HepG2 (cell line): Measurements from ENCODE around the gene AAGAB. TPM values are rescaled to one million over a fixed set of nuclear protein-coding genes. Genes with fewer than 3 reads are reported as not detected.

Source experiments
- ATAC-seq: fragments of 200-7000 bp; cut with Tn5 transposase; 3 replicates; pipeline ENCODE4 v1.9.1; 2020; ENCODE audit warnings: mild to moderate bottlenecking, moderate library complexity
- BruUV-seq: library from RNA; stranded (reverse); fragments of 400-500 nt; replicated peaks from 2 replicates; lab custom pipeline; 2021; lab: Mats Ljungman, UMichigan
- CTCF ChIA-PET: fragments of 300-600 bp; formaldehyde crosslinking; extraction: SDS; loops from one replicate; lab custom pipeline; 2021; ENCODE audit warnings: low total read pairs, inconsistent platforms, low intra/inter-chr PET ratio; lab: Yijun Ruan, JAX
- POLR2A ChIA-PET: fragments of 350-600 bp; sonication (Branson Sonifier 250); formaldehyde crosslinking; loops from one replicate; lab custom pipeline; 2020; ENCODE audit warnings: antibody characterized with exemption, inconsistent platforms; lab: Yijun Ruan, JAX
- DNase-seq: peaks from one replicate; pipeline ENCODE4 v3.0.0-alpha.2; 2015; ENCODE audit warnings: low spot score
- FAIRE-seq: peaks from 3 replicates; lab custom pipeline; 2011; peaks lifted over from hg19 to GRCh38; lab: Jason Lieb, UNC
- H2AFZ ChIP-seq: one replicate; pipeline ENCODE4 v1.6.1; 2011; ENCODE audit warnings: low read length, inconsistent platforms
- H3K27ac ChIP-seq: fragments of 300-600 bp; 3 replicates; pipeline ENCODE4 v1.8.0; 2011; ENCODE audit warnings: mixed run types, mild to moderate bottlenecking, mixed read lengths, low read length, inconsistent platforms; ENCODE audit not compliant: insufficient read depth; ENCODE audit errors: extremely low read length
- H3K27me3 ChIP-seq, 2 experiments: fragments of 200-600 bp in 1 of 2; 2 replicates in 1 of 2; 3 replicates in 1 of 2; pipeline versions ENCODE4 v1.6.0 to v1.8.0; 2011; ENCODE audit warnings: low read length in 2 of 2, mild to moderate bottlenecking in 2 of 2, moderate library complexity in 2 of 2, inconsistent platforms in 1 of 2; ENCODE audit not compliant: insufficient read depth in 2 of 2, control insufficient read depth in 1 of 2
- H3K36me3 ChIP-seq, 2 experiments: fragments of 200-600 bp in 1 of 2; replicated peaks in 1 of 2; 2 replicates in 1 of 2; 3 replicates in 1 of 2; pipeline versions ENCODE4 v1.5.1 to v1.8.0; 2011; ENCODE audit warnings: low read length in 2 of 2, inconsistent platforms in 1 of 2; ENCODE audit not compliant: insufficient read depth in 2 of 2, control insufficient read depth in 1 of 2
- H3K4me1 ChIP-seq: 2 replicates; pipeline ENCODE4 v1.5.1; 2012; ENCODE audit warnings: low read length, inconsistent platforms; ENCODE audit not compliant: insufficient read depth
- H3K4me2 ChIP-seq: 2 replicates; pipeline ENCODE4 v1.6.0; 2011; ENCODE audit warnings: low read depth, low read length, inconsistent platforms
- H3K4me3 ChIP-seq, 3 experiments: fragments of 200-600 bp in 1 of 3; sonication (generic), shearing (Covaris generic) in 1 of 3; replicated peaks in 1 of 3; 2 replicates each; pipeline ENCODE4 v1.5.1; 2011 to 2016; ENCODE audit warnings: low read length in 3 of 3, inconsistent platforms in 2 of 3, low read depth in 2 of 3, mild to moderate bottlenecking in 2 of 3, control low read depth in 1 of 3, mixed read lengths in 1 of 3; ENCODE audit not compliant: insufficient read depth in 1 of 3
- H3K79me2 ChIP-seq: one replicate; pipeline ENCODE4 v1.6.1; 2011; ENCODE audit warnings: low read length, inconsistent platforms; ENCODE audit not compliant: insufficient read depth
- H3K9ac ChIP-seq: 2 replicates; pipeline ENCODE4 v1.6.0; 2011; ENCODE audit warnings: mild to moderate bottlenecking, low read depth, low read length, inconsistent platforms; ENCODE audit not compliant: insufficient read depth
- H3K9me3 ChIP-seq: 2 replicates; pipeline ENCODE4 v1.5.1; 2012; ENCODE audit warnings: mild to moderate bottlenecking, low read length
- H4K20me1 ChIP-seq: 2 replicates; pipeline ENCODE4 v1.6.0; 2011; ENCODE audit warnings: inconsistent platforms, mild to moderate bottlenecking, low read length, moderate library complexity; ENCODE audit not compliant: insufficient read depth
- HNF4G ChIP-seq, 2 experiments: sonication (generic) in 1 of 2; formaldehyde crosslinking in 1 of 2; IDR thresholded peaks; 2 replicates each; pipeline versions ENCODE4 v1.4.0 to v1.6.1; 2011 to 2020; ENCODE audit warnings: borderline replicate concordance in 2 of 2, low read depth in 2 of 2, mild to moderate bottlenecking in 2 of 2, low read length in 1 of 2, missing genetic modification reagents in 1 of 2, moderate library complexity in 1 of 2
- KAT8 ChIP-seq: IDR thresholded peaks from 2 replicates; pipeline ENCODE4 v1.6.1; 2016; ENCODE audit warnings: missing genetic modification reagents, missing compliant biosample characterization
- NFYB ChIP-seq: sonication (generic); formaldehyde crosslinking; IDR thresholded peaks from 2 replicates; pipeline ENCODE4 v1.4.0; 2020; ENCODE audit warnings: missing genetic modification reagents
- PCBP2 ChIP-seq: fragments of 200-400 bp; formaldehyde crosslinking; optimal IDR thresholded peaks from 2 replicates; pipeline ENCODE3; 2018; ENCODE audit warnings: low read length, low read depth; ENCODE audit not compliant: poor library complexity, severe bottlenecking
- SP1 ChIP-seq, 2 experiments: fragments of 450-650 bp in 1 of 2; sonication (generic) in 1 of 2; formaldehyde crosslinking in 1 of 2; IDR thresholded peaks; 2 replicates each; pipeline versions ENCODE4 v1.4.0 to v1.6.1; 2016 to 2020; ENCODE audit warnings: missing genetic modification reagents in 1 of 2
- TAF15 ChIP-seq: fragments of 200-400 bp; formaldehyde crosslinking; IDR thresholded peaks from one replicate; pipeline ENCODE4 v1.6.1; 2018; ENCODE audit warnings: mild to moderate bottlenecking, low read depth, low read length; ENCODE audit not compliant: poor library complexity, severe bottlenecking
- YEATS2 ChIP-seq: sonication (generic); formaldehyde crosslinking; IDR thresholded peaks from 2 replicates; pipeline ENCODE4 v1.4.0; 2020; ENCODE audit warnings: missing genetic modification reagents, borderline replicate concordance
- YY1 ChIP-seq: IDR thresholded peaks from 2 replicates; pipeline ENCODE4 v1.6.1; 2011; ENCODE audit warnings: low read length, low read depth, moderate library complexity, mild to moderate bottlenecking; ENCODE audit not compliant: insufficient read depth, insufficient replicate concordance
- ZNF121 ChIP-seq: sonication (generic); formaldehyde crosslinking; IDR thresholded peaks from 2 replicates; pipeline ENCODE4 v1.5.0; 2020; ENCODE audit warnings: mild to moderate bottlenecking, missing genetic modification reagents
- ZNF552 ChIP-seq: sonication (generic); formaldehyde crosslinking; IDR thresholded peaks from 2 replicates; pipeline ENCODE4 v1.9.0; 2022; ENCODE audit warnings: missing genetic modification reagents, mild to moderate bottlenecking, borderline replicate concordance
- ZNF564 ChIP-seq: sonication (generic); formaldehyde crosslinking; IDR thresholded peaks from 2 replicates; pipeline ENCODE4 v1.8.1; 2023; ENCODE audit warnings: mild to moderate bottlenecking, missing genetic modification reagents
- ZNF709 ChIP-seq: sonication (generic); formaldehyde crosslinking; IDR thresholded peaks from 2 replicates; pipeline ENCODE4 v1.5.0; 2020; ENCODE audit warnings: mild to moderate bottlenecking, missing genetic modification reagents
- ZNF839 ChIP-seq: sonication (generic); formaldehyde crosslinking; IDR thresholded peaks from 2 replicates; pipeline ENCODE4 v1.4.0; 2020; ENCODE audit warnings: missing genetic modification reagents, mild to moderate bottlenecking, borderline replicate concordance
- WGBS: methylation state at CpG from one replicate; pipeline ENCODE4 v1.1.6; 2017; ENCODE audit warnings: low lambda C conversion rate; 5-methylcytosine and 5-hydroxymethylcytosine counted together
- in situ Hi-C: cut with HindIII; loops from 2 replicates; pipeline ENCODE4 v1.10.0; 2017; ENCODE audit warnings: low pct_unique_long_range_greater_than_20kb; ENCODE audit not compliant: extremely low pct_ligation_motif_present
- intact Hi-C: fragments of 100-400 bp; cut with micrococcal nuclease; formaldehyde crosslinking; loops from one replicate; pipeline ENCODE4 v1.10.0; 2022; ENCODE audit not compliant: unreplicated experiment
- polyA plus RNA-seq, 8 experiments: library from polyadenylated mRNA; depleted of rRNA in 3 of 8; stranded (reverse) in 7 of 8; unstranded in 1 of 8; fragments of >200 nt; fragmentation: Illumina TruSeq in 4 of 8; extraction: Trizol in 4 of 8; gene quantifications; 2 replicates each; pipeline versions ENCODE4 v1.2.1 to v1.2.3, GENCODE V29; 2011 to 2016; ENCODE audit warnings: low read depth in 4 of 8, missing spikeins in 1 of 8, mixed read lengths in 1 of 8; ENCODE audit not compliant: insufficient read depth in 1 of 8
- total RNA-seq, 5 experiments: library from RNA; depleted of rRNA; stranded (reverse); fragments of >200 nt; fragmentation: Illumina TruSeq; extraction: Trizol; gene quantifications; 2 replicates each; pipeline ENCODE4 v1.2.3, GENCODE V29; 2016; ENCODE audit warnings: low read depth in 1 of 5
- TF ChIP-seq, protein P1 (sequence below): sonication (generic); formaldehyde crosslinking; IDR thresholded peaks from 2 replicates; pipeline ENCODE4 v1.8.0; 2022; ENCODE audit warnings: missing genetic modification reagents, mild to moderate bottlenecking, borderline replicate concordance

Gene AAGAB
- total and polyA plus RNA-seq, 2 of the 13 experiments (the other 11 are each of a cell fraction or from before 2014, with no cell fraction given) = 8.0 to 34.9 TPM

- no peak overlapping the region for H2AFZ ChIP-seq
- H3K79me2 ChIP-seq = peaks cover 18% of the 10 kb centered on the region
- no peak overlapping the region for H3K4me3 ChIP-seq
- no peaks in the 10 kb centered on the region for H3K27me3 ChIP-seq
- peaks cover 37 to 58% of the 10 kb centered on the region in 2 experiments for H3K36me3 ChIP-seq
- peaks cover 7% of the 10 kb centered on the region for H3K4me1 ChIP-seq
- ATAC-seq (no peak), DNase-seq (no peak), FAIRE-seq (no peak)
- peaks cover 22% of the 10 kb centered on the region for H4K20me1 ChIP-seq
- ChIA-PET CTCF (no interaction called here), POLR2A (no interaction called here)
- no peak overlapping the region for H3K27ac ChIP-seq
- 97% methylated on average over 5 of the region's 5 CpGs for WGBS
- intact Hi-C loops = no loop called here
- H3K9me3 ChIP-seq = no peaks in the 10 kb centered on the region
- no TSS peak for BruUV-seq
- in situ Hi-C loops = no loop called here
- H3K4me2 ChIP-seq = no peak overlapping the region
- no peak overlapping the region for H3K9ac ChIP-seq
- TF ChIP-seq YEATS2 (CRISPR knock-in tag) = no peak
- no peak for TF ChIP-seq YY1
- no peak for TF ChIP-seq KAT8 (CRISPR knock-in tag)
- TF ChIP-seq ZNF552 = no peak
- TF ChIP-seq PCBP2 = no peak
- no peak for TF ChIP-seq NFYB
- no peak for TF ChIP-seq SP1 (IDR thresholded peaks at IDR 0.05)
- TF ChIP-seq SP1 (CRISPR knock-in tag; IDR thresholded peaks at IDR 0.05) = no peak
- no peak for TF ChIP-seq ZNF709 (CRISPR knock-in tag)
- no peak for TF ChIP-seq HNF4G (IDR thresholded peaks at IDR 0.05; ENCODE audit: borderline replicate concordance, low read depth, low read length)
- TF ChIP-seq HNF4G (CRISPR knock-in tag; IDR thresholded peaks at IDR 0.05; ENCODE audit: borderline replicate concordance, low read depth) = no peak
- TF ChIP-seq ZNF564 = no peak
- TF ChIP-seq, protein P1, sequence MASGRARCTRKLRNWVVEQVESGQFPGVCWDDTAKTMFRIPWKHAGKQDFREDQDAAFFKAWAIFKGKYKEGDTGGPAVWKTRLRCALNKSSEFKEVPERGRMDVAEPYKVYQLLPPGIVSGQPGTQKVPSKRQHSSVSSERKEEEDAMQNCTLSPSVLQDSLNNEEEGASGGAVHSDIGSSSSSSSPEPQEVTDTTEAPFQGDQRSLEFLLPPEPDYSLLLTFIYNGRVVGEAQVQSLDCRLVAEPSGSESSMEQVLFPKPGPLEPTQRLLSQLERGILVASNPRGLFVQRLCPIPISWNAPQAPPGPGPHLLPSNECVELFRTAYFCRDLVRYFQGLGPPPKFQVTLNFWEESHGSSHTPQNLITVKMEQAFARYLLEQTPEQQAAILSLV (CRISPR knock-in tag) = no peak
- no peak for TF ChIP-seq ZNF121 (CRISPR knock-in tag)
- TF ChIP-seq ZNF839 = no peak
- TF ChIP-seq TAF15 = no peak
These were observed 90.1 kb downstream of the AAGAB start for GRCh38 chr15:67164401-67164791.
